ENCODE measurements around the gene BACE2.

The BACE2 gene

GRCh38 chr21:41219498-41220207 is 51.7 kb downstream of the BACE2 start:
- Histone ChIP-seq H4K20me1 (no peaks in the 10 kb centered on the region), H3K4me1 (peaks cover 11% of the 10 kb centered on the region), H3K4me2 (no peak overlapping the region), H3K4me3 (no peak overlapping the region), H3K9ac (no peak overlapping the region), H3K27ac (no peak overlapping the region), H3K36me3 (no peaks in the 10 kb centered on the region), H3K9me3 (no peaks in the 10 kb centered on the region), H3K27me3 (no peaks in the 10 kb centered on the region)
- no peak for TF ChIP-seq Cebpa-rat (IDR thresholded peaks at IDR 0.05)

DNA sequence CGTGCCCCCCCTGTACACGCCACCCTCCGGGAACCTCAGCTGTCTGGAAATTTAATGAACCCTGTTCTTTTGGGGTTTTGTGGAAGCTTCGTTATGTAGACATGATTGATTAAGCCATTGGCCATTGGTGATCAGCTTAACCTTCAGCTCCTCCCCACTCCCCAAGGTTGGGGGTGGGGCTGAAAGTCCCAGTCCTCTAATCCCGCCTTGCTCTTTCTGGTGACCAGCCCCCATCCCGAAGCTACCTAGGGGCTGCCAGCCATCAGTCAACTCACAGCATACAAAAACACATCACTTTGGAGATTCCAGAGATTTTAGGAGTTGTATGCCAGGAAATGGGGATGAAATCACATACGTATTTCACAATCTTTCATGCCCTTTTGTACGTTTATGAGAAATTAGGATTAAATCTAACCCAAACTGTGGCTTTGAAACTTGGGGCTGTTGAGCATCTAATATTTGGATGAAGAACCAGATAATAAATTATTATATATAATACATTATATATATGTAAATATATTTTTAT is 52.3 kb downstream of the BACE2 start:
- H3K4me3 ChIP-seq, result no peak overlapping the region
- H3K36me3 ChIP-seq, result no peaks in the 10 kb centered on the region
- no peaks in the 10 kb centered on the region for H4K20me1 ChIP-seq
- no peaks in the 10 kb centered on the region for H3K9me3 ChIP-seq
- no peaks in the 10 kb centered on the region for H3K27me3 ChIP-seq
- H3K9ac ChIP-seq, result no peak overlapping the region
- no peak overlapping the region for H3K27ac ChIP-seq
- no peak for TF ChIP-seq Cebpa-rat (IDR thresholded peaks at IDR 0.05)
- peaks cover 13% of the 10 kb centered on the region for H3K4me1 ChIP-seq
- H3K4me2 ChIP-seq, result no peak overlapping the region

GRCh38 chr21:41222247-41223068 is 54.5 kb downstream of the BACE2 start:
- Histone ChIP-seq H3K4me2 (no peak overlapping the region), H3K9ac (no peak overlapping the region), H3K27me3 (no peaks in the 10 kb centered on the region), H4K20me1 (no peaks in the 10 kb centered on the region), H3K4me1 (peaks cover 6% of the 10 kb centered on the region), H3K36me3 (no peaks in the 10 kb centered on the region), H3K4me3 (no peak overlapping the region), H3K27ac (no peak overlapping the region), H3K9me3 (no peaks in the 10 kb centered on the region)
- TF ChIP-seq Cebpa-rat (IDR thresholded peaks at IDR 0.05), result no peak

- no peaks in the 10 kb centered on the region for H3K27me3 ChIP-seq
- no peaks in the 10 kb centered on the region for H3K9me3 ChIP-seq
- H3K27ac ChIP-seq, result no peak overlapping the region
- H3K4me3 ChIP-seq, result no peak overlapping the region
- H3K4me1 ChIP-seq, result peaks cover 6% of the 10 kb centered on the region
- no peak overlapping the region for H3K4me2 ChIP-seq
- H3K9ac ChIP-seq, result no peak overlapping the region
- TF ChIP-seq Cebpa-rat (IDR thresholded peaks at IDR 0.05), result no peak
- H3K36me3 ChIP-seq, result no peaks in the 10 kb centered on the region
- H4K20me1 ChIP-seq, result no peaks in the 10 kb centered on the region
Measured at GRCh38 chr21:41226853-41227252, 58.9 kb downstream of the BACE2 start.

DNA sequence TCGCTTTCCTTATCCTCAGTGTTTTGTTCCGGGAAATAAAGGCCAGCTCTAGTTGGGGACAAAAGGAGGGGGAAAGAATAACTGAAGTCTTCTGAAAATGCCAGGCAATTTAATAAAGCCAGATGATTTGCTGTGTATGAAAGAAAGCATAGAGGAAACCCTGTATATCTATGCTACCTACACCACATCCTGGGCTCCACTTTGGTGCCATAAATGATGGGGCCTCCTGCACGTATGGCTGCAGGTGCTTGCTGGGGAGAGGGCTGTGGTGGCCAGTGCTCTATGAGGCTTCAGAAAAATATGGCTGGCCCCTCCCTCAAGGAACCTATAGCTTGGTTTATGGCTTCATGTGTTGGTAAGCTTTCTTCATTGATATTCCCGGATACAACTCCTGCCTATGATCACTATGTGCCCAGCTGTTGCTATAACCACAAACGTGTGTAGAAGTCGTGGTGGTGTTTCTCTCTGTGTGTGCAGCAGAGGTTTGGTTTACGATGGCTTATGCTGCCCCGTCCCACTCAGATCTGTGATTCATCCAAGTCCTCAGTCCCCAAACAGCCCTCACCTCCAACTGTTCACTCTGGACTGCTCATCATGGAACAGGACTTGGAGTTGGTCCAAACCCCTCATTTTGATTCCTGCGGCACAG is 59.5 kb downstream of the BACE2 start:
- no peaks in the 10 kb centered on the region for H4K20me1 ChIP-seq
- H3K36me3 ChIP-seq, result no peaks in the 10 kb centered on the region
- TF ChIP-seq Cebpa-rat (IDR thresholded peaks at IDR 0.05), result no peak
- no peaks in the 10 kb centered on the region for H3K9me3 ChIP-seq
- no peak overlapping the region for H3K4me2 ChIP-seq
- no peak overlapping the region for H3K4me3 ChIP-seq
- H3K27ac ChIP-seq, result no peak overlapping the region
- H3K9ac ChIP-seq, result no peak overlapping the region
- H3K27me3 ChIP-seq, result no peaks in the 10 kb centered on the region
- H3K4me1 ChIP-seq, result peaks cover 6% of the 10 kb centered on the region

DNA sequence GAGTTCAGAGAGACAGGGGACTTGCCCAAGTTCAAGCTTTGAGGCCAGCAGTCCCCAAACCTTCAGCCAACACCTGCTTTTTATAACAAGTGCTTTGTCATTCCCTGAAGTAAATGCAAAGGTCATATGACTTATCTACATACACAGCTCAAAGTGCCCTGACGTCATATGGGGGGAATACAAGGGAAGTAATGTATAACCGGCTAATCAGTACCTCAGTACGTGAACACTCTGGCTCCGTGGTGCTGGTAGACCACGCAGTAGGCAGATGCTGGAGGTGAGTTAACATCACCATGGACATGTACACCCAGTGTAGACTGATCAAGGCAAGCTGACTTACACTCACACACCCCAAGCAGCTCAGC is 60.0 kb downstream of the BACE2 start:
- Histone ChIP-seq H3K9ac (no peak overlapping the region), H3K27me3 (no peaks in the 10 kb centered on the region), H3K27ac (no peak overlapping the region), H3K4me2 (no peak overlapping the region), H4K20me1 (no peaks in the 10 kb centered on the region), H3K9me3 (no peaks in the 10 kb centered on the region), H3K36me3 (no peaks in the 10 kb centered on the region), H3K4me3 (no peak overlapping the region), H3K4me1 (peaks cover 6% of the 10 kb centered on the region)
- no peak for TF ChIP-seq Cebpa-rat (IDR thresholded peaks at IDR 0.05)

GRCh38 chr21:41228492-41228891 is 60.5 kb downstream of the BACE2 start:
- Histone ChIP-seq H3K27ac (no peak overlapping the region), H3K4me3 (no peak overlapping the region), H3K4me2 (no peak overlapping the region), H3K4me1 (peaks cover 6% of the 10 kb centered on the region), H3K36me3 (no peaks in the 10 kb centered on the region), H3K9me3 (no peaks in the 10 kb centered on the region), H4K20me1 (no peaks in the 10 kb centered on the region), H3K27me3 (no peaks in the 10 kb centered on the region), H3K9ac (no peak overlapping the region)
- TF ChIP-seq Cebpa-rat (IDR thresholded peaks at IDR 0.05), result no peak

- no peak overlapping the region for H3K27ac ChIP-seq
- no peaks in the 10 kb centered on the region for H4K20me1 ChIP-seq
- H3K9ac ChIP-seq, result no peak overlapping the region
- no peak overlapping the region for H3K4me2 ChIP-seq
- H3K36me3 ChIP-seq, result no peaks in the 10 kb centered on the region
- no peak overlapping the region for H3K4me3 ChIP-seq
- no peaks in the 10 kb centered on the region for H3K9me3 ChIP-seq
- TF ChIP-seq Cebpa-rat (IDR thresholded peaks at IDR 0.05), result no peak
- H3K27me3 ChIP-seq, result no peaks in the 10 kb centered on the region
- peaks cover 6% of the 10 kb centered on the region for H3K4me1 ChIP-seq
Measured at GRCh38 chr21:41228958-41229357, 61.0 kb downstream of the BACE2 start.

DNA sequence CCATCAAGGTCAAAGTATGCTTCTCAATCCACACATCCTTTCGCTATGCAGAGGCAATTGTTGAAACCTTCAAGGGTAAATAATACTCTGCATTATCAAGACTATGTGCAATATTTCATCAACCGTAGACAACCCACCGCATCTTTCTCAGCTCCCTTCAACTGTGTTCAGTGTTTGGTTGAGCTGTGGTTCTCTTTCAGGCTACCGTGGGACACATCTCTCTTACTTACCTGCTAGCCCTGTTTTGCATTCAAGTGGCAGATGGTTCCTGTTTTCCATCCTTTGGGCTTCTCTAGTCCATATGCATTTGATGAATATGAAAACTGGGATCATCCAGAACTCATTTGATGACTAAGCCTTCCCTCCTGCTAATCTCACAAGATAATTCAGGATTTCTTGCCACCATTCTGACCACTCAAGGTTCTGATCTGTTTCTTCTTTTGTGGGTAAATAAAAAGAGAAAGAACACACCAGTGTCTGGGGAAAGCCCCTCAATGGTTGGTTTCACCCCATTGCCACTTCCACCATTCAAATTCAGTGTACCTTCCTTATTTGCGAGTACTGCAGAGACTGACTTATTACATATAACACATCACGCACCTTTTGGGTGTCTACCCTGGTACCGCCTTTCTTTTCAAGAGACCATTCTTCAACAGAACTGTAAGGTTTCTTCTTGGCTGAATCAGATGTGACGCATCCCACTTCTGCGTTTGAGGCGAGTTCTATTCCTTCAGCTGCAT is 61.7 kb downstream of the BACE2 start:
- no peaks in the 10 kb centered on the region for H3K27me3 ChIP-seq
- no peak for TF ChIP-seq Cebpa-rat (IDR thresholded peaks at IDR 0.05)
- no peak overlapping the region for H3K4me3 ChIP-seq
- H4K20me1 ChIP-seq, result no peaks in the 10 kb centered on the region
- H3K9ac ChIP-seq, result no peak overlapping the region
- no peaks in the 10 kb centered on the region for H3K36me3 ChIP-seq
- no peak overlapping the region for H3K27ac ChIP-seq
- no peak overlapping the region for H3K4me2 ChIP-seq
- H3K4me1 ChIP-seq, result peaks cover 2% of the 10 kb centered on the region
- H3K9me3 ChIP-seq, result no peaks in the 10 kb centered on the region
